DND-41 (cell line): Measurements from ENCODE around the gene TMEM117.

Experiments used
- EZH2 ChIP-seq: IDR thresholded peaks from 3 replicates; pipeline ENCODE4 v1.6.1; 2012; ENCODE audit warnings: borderline replicate concordance, low read depth, mild to moderate bottlenecking, moderate library complexity, low read length, inconsistent platforms; ENCODE audit not compliant: severe bottlenecking
- TF ChIP-seq, protein P1 (sequence below): IDR thresholded peaks from 2 replicates; pipeline ENCODE4 v1.5.1; 2012; ENCODE audit warnings: borderline replicate concordance, low read length, moderate library complexity, mild to moderate bottlenecking; ENCODE audit not compliant: poor library complexity, severe bottlenecking; ENCODE audit errors: extremely low read depth

DNA sequence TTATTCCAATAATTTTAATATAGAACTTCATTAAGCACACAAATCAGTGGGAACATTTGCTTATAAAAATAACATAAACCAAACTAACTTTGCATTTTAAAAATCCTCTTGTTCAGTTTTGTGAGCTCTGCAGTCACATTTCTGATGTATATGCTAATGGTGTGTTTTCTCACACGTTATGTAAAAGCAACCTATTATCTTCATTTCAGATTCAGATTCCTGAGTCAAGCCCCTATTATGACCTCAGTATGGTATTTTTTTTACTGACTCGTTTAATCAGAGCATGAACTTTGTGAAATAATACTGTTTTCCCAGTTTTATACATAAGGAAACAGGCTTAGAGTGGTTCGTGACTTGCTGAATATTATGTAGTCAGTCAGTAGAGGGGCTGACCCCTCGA lies 394.0 kb downstream of the TMEM117 start:
- TF ChIP-seq EZH2: no peak
- TF ChIP-seq, protein P1, sequence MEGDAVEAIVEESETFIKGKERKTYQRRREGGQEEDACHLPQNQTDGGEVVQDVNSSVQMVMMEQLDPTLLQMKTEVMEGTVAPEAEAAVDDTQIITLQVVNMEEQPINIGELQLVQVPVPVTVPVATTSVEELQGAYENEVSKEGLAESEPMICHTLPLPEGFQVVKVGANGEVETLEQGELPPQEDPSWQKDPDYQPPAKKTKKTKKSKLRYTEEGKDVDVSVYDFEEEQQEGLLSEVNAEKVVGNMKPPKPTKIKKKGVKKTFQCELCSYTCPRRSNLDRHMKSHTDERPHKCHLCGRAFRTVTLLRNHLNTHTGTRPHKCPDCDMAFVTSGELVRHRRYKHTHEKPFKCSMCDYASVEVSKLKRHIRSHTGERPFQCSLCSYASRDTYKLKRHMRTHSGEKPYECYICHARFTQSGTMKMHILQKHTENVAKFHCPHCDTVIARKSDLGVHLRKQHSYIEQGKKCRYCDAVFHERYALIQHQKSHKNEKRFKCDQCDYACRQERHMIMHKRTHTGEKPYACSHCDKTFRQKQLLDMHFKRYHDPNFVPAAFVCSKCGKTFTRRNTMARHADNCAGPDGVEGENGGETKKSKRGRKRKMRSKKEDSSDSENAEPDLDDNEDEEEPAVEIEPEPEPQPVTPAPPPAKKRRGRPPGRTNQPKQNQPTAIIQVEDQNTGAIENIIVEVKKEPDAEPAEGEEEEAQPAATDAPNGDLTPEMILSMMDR: no peak
